Hepatic stellate cell (primary cell): ENCODE measurements around the gene WDR82.
A peak's percentile ranks its signal among the peaks of the same experiment; 100 is the strongest.

Source experiments
- DNase-seq: peaks from one replicate; pipeline ENCODE4 v3.0.0; 2011; ENCODE audit warnings: low spot score

WDR82 gene

DNA sequence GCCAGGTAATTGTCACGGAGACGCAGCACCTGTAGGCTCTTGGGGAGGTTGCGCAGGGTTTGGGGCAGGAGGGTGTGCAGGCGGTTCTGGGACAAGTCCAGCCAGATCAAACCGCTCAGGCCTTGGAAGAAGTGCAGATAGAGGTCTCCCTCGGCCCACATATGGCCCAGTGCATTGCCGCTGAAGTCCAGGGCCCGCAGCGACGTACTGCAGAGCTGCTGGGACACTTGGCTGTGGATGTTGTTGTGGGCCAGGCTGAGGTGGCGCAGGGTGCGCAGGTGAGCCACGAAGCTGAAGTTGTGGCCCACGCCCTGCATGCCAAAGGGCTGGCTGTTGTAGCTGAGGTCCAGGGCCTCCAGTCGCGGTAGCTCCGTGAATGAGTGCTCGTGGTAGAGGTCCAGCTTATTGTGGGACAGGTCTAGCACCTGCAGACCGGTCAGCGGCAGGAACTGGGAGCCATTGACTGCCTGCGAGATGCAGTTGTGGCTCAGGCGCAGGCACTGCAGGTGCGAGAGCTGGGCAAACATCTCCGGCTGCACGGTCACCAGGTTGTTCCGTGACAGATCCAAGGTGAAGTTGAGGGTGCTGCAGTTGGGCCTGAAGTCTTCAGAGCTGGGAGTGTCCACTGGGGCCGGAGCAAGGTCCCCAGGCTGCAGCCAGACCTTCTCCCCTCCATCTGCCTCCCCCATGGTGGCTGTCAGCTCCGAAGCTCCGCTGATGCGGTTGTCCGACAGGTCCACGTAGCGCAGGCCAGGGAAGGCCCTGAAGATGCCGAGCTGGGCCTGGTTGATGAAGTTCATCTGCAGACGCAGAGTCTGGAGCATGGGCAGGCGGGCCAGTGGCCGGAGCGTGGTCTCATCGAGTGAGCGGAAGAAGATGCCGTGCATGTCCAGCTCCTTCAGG lies 55.9 kb downstream of the WDR82 start:
- no peak for DNase-seq

DNA sequence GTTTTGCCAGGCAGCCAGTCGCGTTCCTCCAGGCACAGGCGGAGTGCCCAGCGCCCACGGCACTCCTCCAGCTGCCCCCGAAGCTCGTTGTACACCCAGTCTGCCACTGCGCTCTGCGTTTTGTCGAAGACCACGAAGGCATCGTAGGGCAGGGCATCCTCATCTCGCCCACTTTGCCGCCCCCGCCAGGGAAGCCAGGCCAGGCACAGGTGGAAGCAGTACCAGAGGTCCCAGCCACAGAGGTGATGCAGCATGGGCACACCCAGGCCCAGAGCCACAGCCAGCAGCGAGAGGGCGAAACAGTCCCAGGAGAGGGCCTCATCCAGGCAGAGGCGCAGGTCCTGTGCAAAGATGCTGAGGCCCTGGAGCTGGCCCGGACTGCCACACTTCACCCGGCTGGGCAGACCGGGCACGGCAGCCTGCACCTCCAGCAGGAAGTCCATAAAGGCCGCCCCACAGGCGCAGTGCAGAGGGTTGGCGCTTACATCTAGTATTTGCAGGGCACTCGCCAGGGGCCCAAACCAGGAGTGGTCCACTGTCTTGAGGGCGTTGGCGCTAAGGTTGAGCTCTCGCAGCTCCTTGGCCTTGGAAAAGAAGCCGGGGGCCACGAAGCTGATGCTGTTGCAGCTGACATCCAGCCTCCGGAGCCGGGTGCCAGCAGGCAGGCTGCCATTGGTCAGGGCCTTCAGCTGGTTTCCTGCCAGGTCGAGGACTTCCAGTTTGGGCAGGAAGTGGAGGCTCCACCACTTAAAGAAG lies 56.7 kb downstream of the WDR82 start:
- DNase-seq = no peak

DNA sequence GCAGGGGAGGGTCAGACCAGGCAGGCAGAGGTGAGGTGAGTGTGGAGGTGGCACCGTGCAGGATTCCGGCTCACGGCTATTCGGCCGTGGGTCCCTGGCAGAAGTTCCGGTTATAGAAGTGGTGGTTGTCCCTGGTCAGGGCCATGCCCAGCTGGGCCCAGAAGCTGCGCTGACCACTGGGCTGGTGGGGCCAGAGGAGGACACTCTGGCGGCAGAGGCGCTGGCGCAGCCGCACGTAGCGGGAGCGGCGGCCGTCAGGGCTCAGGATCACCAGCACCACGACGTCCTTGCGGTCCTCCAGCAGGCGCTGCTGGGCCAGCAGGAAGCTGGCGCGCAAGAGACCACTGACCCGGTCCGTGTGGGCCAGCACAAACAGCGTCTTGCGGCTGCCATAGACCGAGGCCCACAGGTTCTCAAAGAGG lies 57.3 kb downstream of the WDR82 start:
- DNase-seq = no peak

DNA sequence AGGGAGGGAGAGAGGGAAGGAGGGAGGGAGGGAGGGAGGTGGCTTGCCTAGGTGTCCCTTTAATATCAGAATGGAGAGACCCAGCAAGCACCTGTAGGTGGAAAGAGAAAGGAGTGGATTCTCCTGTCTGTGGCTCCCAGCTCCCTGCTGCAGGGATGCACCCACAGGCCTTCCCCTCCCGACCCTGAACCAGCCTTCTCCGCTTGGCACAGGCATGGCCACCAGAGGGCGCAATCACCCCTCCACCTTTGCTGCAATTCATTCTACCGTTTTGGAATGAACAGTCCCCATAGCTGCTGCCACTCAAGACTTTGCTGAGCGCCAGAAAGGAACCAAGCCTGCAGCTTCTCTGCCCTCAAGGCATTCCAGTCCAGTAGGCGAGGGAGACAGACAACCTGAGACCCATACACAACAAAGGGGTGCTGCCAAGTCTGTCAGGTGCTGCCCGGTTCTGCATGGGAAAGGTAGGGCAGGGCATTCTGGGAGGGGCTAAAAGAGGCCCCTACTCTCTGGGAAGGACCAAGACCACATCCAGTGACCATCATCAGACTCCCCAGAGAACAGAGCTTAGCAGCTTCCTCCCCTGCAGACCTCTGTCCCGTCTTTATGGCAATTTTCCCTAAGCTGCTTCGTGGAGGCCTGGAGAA lies 57.9 kb downstream of the WDR82 start:
- peak; percentile 91 for DNase-seq

DNA sequence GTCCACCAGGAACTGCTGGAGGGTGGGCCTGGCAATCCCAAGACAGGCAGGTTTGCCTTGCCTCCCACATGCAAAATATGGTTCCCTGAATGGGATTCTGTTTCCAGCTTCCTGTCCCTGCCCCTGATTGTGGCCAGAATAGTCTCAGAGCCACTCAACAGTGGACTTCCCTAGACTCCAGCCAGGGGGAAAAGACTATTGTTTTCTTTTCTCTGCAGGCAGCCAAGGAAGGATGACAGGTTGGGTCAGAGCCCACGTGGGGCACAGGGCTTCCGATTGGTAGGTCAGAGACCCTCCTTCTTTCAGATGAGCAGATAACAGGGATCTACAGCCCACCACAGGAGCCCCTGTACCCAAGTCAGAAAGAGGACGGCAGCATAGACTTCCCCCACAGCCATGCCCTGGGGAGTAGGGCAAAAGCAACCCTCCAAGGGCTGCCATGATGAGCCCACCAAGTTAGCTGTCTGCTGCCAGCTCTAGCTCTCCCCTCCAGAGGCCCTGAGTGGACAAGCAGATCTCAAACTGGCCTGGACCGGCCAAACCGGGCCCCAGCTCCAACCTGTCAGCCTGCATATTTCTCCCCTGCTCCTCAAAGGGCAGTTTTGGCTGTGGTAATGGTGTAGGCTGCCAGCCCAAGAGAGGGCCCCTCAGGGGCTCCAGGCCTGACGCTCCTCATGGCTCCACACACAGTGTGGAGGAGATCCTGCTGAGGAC lies 59.4 kb downstream of the WDR82 start:
- DNase-seq = no peak

DNA sequence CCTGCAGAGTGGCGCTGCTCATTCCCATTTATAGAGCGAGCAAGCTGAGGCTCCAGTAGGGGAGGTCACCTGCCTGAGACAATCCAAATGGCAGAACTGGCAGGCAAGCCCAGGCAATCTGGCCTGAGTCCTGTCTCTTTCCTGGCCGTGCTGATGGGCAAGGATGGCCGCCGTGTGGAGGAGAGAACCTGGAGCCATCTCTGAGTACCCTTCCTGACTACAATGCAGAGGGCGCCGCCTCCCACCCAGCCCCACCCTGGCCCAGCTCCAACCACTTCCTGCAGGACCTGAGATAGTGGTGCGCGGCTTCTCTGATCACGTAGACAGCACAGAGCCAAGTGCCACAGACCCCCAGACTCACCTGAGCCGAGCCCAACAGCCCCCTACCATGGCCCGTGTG lies 60.0 kb downstream of the WDR82 start:
- no peak for DNase-seq

DNA sequence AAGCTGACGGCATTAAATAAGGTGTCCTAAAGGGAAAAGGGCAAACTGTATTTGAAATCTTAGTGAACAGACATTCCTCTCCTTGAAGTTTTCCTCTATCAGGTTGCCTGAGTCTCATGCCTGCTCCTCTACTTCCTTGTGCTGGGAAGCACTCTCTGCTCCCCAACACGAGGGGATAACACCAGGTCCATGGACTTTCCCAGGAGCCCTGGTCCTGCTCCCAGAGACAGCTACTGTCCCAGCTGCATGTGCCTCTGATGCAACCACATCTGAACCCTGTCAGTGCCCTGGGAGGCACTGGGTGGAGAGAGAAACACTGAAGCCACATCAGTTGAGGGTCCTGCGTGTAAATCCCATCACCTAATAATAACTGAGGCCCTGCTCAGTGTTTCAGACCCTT lies 60.4 kb downstream of the WDR82 start:
- DNase-seq = no peak

DNA sequence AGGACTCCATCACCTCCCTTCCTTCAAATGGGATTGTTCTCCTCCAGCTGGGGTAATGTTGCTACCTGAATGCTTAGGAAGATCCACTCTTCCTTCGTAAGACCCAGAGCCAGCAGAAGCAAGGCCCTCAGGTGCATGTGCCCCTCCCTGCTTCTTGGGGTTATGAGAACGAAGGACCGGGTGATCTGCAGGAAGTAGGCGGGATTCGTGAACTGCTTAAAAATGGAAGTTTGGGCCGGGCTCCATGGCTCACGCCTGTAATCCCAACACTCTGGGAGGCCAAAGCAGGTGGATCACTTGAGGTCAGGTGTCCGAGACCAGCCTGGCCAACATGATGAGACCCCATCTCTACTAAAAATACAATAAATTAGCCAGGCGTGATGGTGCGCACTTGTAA lies 61.0 kb downstream of the WDR82 start:
- DNase-seq = no peak

DNA sequence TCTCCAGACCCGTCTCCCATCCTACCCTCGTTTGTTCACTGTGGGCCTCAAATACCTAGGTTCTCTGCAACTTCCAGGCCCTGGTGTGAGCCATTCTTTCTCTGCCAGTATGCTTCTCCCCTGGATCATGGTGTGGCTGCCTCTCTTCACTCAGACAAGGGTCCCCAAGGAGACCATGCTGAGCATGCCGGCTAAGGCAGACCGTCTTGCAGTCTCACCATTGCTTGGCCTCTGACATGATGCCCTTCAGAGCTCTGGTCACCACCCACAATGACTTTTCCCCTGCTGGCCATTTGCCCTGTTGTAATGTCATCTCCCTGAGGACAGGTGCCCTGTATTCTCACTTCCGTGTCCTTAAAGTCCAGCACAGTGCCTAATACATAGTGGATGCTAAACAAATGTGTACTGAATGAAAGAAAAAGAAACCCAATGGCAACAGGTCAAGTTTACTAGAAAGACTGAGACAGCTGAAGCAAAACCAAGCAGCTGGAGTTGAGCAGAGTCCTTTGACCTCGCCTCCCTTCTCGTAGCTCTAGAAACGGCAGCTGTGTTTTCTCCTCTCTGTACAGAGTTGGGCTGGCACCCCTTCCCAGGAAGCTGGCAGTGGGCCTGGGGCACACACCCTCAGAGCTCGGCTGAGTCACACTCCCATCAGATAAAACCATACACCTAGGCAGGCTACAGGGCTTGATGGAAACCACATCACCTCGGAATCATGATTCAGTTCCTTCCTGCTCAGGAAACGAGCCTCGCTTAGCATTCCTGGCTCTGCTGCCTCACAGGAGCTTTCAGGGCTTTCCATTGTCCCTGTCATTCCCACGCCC lies 61.7 kb downstream of the WDR82 start:
- peak; percentile 75 for DNase-seq

DNA sequence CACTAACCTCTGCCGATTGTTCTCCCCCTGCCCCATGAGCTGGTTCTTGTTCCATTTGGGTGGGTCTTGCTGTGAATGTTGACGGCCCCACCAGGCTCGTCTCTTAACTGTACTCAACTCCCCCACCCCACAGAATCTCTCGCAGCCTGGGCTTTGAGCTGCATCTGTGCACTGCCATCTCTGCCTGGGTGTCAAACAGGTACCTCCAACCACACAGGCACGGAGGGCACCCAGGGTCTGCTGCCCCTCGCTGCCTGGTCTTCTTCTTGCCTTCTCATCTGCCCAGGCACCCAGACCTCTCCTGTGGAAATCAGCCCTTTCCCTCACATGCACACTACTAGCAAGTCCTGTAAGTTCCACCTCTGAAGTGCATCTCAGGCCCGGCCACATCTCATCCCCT lies 63.1 kb downstream of the WDR82 start:
- no peak for DNase-seq

DNA sequence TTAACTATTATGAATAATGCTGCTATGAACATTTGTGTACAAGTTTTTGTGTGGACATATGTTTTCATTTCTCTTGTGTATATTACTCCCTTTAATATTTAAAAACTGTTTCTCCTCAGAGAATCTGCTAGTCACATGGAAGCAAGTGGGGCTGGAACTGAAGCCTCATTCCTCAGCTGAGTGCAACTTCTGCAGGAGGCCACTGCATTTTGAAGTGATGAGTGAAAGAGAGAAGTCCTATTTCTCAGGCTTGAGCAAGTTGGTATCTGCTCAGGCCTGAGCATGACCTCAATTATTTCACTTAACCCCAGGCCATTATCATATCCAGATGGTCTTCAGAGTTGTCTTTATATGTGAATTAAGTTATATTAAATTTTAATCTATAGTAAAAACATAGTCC lies 64.5 kb downstream of the WDR82 start:
- DNase-seq = no peak

DNA sequence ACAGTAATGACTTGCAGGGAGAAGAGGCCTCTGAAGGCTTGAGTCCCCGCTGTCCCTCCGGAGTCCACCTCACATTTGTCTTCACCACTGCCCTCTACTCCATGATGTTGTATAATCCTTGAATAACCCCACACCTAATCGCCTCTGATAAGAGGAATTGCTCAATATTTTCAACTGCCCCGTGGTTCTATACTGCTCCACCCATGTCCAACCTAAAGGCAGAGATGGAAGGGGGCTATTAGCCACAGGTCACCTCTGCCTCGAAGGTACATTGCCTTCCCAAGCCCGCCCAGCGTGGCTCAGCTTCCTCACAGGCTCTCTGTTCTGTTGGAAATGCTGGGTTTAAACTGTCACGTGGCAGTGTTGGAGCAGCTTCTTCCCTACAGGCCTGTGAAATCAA lies 65.4 kb downstream of the WDR82 start:
- no peak for DNase-seq

DNA sequence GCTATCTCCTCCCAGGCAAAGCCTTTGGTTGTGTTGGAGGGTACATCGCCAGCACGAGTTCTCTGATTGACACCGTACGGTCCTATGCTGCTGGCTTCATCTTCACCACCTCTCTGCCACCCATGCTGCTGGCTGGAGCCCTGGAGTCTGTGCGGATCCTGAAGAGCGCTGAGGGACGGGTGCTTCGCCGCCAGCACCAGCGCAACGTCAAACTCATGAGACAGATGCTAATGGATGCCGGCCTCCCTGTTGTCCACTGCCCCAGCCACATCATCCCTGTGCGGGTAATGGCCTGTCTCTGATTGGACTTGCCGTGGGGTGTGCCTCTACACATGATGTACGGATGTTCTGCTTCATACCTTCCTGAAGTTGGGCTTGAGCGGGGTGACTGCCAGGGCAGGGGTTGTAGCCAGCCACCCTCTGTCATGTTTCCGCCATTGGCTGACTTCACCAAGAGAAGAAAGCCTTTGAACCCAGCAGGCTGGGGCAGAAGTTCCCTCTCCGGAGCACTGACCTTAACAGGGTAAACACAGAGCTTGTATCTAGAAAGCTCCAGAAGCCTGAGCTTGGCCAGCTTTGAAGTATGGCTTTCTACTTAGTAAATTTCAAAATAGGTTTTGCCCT lies 67.1 kb downstream of the WDR82 start:
- no peak for DNase-seq

DNA sequence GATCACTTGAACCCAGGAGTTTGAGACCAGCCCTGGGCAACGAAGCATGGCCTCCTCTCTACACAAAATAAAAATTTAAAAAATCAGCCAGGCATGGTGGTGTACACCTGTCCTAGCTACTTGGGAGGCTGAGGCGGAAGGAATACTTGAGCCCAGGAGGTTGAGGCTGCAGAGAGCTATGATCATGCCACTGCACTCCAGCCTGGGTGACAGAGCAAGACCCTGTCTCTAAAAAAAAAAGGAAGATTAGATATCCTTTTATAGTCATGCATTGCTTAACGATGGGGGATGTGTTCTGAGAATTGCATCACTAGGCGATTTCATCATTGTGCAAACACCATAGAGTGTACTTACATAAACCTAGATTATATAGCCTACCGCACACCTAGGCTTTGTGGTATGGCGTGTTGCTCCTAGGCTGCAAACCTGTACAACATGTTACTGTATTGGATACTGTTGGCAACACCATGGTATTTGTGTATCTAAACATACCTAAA lies 67.9 kb downstream of the WDR82 start:
- no peak for DNase-seq

DNA sequence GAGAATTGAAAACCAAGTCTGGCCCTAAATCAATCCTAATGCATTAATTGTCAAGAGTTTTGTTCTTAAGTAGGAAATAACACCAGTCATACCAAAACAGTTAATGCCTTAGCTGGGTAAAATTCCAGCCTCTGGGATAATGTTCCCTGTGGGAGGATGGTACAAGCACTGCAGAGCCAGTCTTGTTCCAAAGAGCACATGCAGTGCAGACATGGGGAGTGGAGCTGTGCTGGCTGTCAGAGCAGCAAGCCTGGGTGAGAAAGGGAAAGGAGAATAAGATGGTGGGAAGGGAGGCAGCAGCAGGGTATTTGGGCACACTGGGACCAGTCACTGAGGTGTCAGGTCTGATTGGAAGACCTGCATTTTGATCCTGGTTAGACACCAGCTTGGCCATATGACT lies 68.4 kb downstream of the WDR82 start:
- DNase-seq = no peak

DNA sequence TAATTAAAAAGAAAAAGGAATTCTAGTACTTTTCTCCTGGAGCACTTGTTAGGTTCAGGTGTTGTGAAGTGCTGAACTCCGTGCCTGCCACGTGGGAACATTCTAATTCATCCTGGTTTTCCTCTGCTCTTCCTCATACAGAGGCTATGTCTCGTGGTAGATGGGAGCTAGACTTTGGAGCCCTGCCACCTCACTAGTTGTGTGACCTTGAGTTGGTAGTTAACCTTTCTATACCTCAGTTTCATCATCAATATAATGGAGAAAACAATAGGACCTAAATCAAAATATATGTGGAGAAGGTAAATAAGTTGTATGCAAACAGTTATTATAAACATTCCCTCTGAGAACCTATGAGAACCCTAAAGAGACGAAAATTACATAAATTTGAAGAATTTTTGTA lies 69.9 kb downstream of the WDR82 start:
- DNase-seq = no peak

DNA sequence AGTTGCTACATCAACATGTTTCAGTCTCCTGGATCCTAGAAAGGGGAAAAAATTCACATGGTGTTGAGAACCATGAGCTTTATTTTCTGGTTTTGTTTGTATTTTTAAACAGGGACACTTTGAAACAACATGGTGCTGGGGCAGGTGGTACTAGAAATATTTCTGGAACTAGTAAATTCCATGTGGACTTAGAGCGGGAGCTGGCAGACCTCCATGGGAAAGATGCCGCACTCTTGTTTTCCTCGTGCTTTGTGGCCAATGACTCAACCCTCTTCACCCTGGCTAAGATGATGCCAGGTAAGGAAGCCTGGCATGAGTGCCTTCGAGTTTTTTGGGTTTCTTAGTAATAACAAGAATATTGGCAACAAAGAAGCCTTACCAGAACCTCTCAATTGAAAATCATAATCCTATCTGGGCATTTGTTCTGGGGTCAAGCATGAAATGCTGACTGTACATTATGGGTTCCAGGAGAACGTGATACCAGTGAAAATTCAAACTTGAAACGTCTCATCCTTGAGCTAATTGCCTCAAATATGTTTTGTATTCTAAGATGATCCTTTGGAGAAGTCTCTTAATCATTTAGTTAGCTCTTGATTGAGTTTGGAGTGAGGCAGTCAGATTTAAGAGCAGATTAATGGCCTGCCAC lies 72.6 kb downstream of the WDR82 start:
- no peak for DNase-seq
